ENCODE results near the gene MYO1C.

DNA sequence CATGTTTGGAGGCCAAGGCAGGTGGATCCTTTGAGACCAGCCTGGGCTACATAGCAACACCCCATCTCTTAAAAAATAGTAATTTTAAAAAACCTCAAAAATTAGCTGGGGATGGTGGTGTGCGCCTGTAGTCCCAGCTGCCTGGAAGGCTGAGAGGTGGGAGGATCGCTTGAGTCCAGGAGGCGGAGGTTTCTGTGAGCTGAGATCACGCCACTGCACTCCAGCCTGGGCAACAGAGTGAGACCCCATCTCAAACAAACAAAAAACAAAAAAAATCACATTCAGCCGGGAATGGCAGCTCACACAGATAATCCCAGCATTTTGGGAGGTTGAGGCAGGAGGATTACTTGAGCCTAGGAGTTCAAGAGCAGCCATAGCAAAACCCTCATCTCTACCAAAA, 76.1 kb downstream of the MYO1C start:
- TF ChIP-seq, protein P1, sequence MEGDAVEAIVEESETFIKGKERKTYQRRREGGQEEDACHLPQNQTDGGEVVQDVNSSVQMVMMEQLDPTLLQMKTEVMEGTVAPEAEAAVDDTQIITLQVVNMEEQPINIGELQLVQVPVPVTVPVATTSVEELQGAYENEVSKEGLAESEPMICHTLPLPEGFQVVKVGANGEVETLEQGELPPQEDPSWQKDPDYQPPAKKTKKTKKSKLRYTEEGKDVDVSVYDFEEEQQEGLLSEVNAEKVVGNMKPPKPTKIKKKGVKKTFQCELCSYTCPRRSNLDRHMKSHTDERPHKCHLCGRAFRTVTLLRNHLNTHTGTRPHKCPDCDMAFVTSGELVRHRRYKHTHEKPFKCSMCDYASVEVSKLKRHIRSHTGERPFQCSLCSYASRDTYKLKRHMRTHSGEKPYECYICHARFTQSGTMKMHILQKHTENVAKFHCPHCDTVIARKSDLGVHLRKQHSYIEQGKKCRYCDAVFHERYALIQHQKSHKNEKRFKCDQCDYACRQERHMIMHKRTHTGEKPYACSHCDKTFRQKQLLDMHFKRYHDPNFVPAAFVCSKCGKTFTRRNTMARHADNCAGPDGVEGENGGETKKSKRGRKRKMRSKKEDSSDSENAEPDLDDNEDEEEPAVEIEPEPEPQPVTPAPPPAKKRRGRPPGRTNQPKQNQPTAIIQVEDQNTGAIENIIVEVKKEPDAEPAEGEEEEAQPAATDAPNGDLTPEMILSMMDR (conservative IDR thresholded peaks at IDR 0.05 in 1 of 2, IDR thresholded peaks at IDR 0.05 in 1 of 2; ENCODE audit: low read depth in 1 of 2, low read length in 2 of 2) = no peak
- TF ChIP-seq EZH2 (IDR thresholded peaks at IDR 0.05; ENCODE audit: low read length, missing control alignments) = no peak
